ENCODE data around the gene NAA16.
"Not testable (repeated sequence)": the region's sequence is repeated elsewhere in the genome, so short reads cannot be mapped to it uniquely, and the experiment has no call there.

NAA16 gene

GRCh38 chr13:41310963-41311405 is at the start of gene NAA16:
Gene NAA16, plus strand, starts transcription at chr13:41311267. Its CDS starts 262 bp downstream, at chr13:41311529.
- DNase-seq (ENCODE audit: low read depth in 2 of 2) = peak; percentile 88 to 93

GRCh38 chr13:41263261-41263971 is 47.7 kb upstream of the NAA16 start, which contains the start of gene MTRF1:
Gene MTRF1, minus strand, starts transcription at chr13:41263576. Its CDS starts 2,669 bp downstream, at chr13:41260907.
- DNase-seq (ENCODE audit: low read depth in 2 of 2) = peak; percentile 53 to 54

- no peak for DNase-seq (ENCODE audit: low read depth in 2 of 2)
Observed at GRCh38 chr13:41267106-41267505, 44.0 kb upstream of the NAA16 start.

GRCh38 chr13:41268764-41269163 is 42.3 kb upstream of the NAA16 start:
- no peak for DNase-seq (ENCODE audit: low read depth in 2 of 2)

- no peak for DNase-seq (ENCODE audit: low read depth in 2 of 2)
Observed at GRCh38 chr13:41271456-41272285, 39.4 kb upstream of the NAA16 start.

GRCh38 chr13:41273831-41274441 is 37.1 kb upstream of the NAA16 start:
- DNase-seq (ENCODE audit: low read depth in 2 of 2) = no peak

GRCh38 chr13:41274881-41275280 is 36.2 kb upstream of the NAA16 start:
- DNase-seq (ENCODE audit: low read depth in 2 of 2) = no peak

GRCh38 chr13:41276824-41277223 is 34.2 kb upstream of the NAA16 start:
- no peak for DNase-seq (ENCODE audit: low read depth in 2 of 2)

- not testable (repeated sequence) for DNase-seq (ENCODE audit: low read depth in 2 of 2)
Observed at GRCh38 chr13:41279156-41279555, 31.9 kb upstream of the NAA16 start.

GRCh38 chr13:41282129-41282571 is 28.9 kb upstream of the NAA16 start:
- no peak for DNase-seq (ENCODE audit: low read depth in 2 of 2)

- DNase-seq (ENCODE audit: low read depth in 2 of 2) = no peak
Observed at GRCh38 chr13:41284512-41285288, 26.4 kb upstream of the NAA16 start.

- no peak for DNase-seq (ENCODE audit: low read depth in 2 of 2)
Observed at GRCh38 chr13:41286370-41286769, 24.7 kb upstream of the NAA16 start.

- DNase-seq (ENCODE audit: low read depth in 2 of 2) = no peak
Observed at GRCh38 chr13:41289463-41289881, 21.6 kb upstream of the NAA16 start.

GRCh38 chr13:41291246-41291645 is 19.8 kb upstream of the NAA16 start:
- DNase-seq (ENCODE audit: low read depth in 2 of 2) = no peak

GRCh38 chr13:41293272-41293671 is 17.8 kb upstream of the NAA16 start:
- DNase-seq (ENCODE audit: low read depth in 2 of 2) = no peak

GRCh38 chr13:41294914-41295313 is 16.2 kb upstream of the NAA16 start:
- no peak for DNase-seq (ENCODE audit: low read depth in 2 of 2)

GRCh38 chr13:41295973-41296372 is 15.1 kb upstream of the NAA16 start:
- no peak for DNase-seq (ENCODE audit: low read depth in 2 of 2)

- no peak for DNase-seq (ENCODE audit: low read depth in 2 of 2)
Observed at GRCh38 chr13:41296879-41297646, 14.0 kb upstream of the NAA16 start.

- no peak for DNase-seq (ENCODE audit: low read depth in 2 of 2)
Observed at GRCh38 chr13:41299316-41300094, 11.6 kb upstream of the NAA16 start.

GRCh38 chr13:41302743-41303142 is 8.3 kb upstream of the NAA16 start:
- DNase-seq (ENCODE audit: low read depth in 2 of 2) = no peak

Measured in stimulated activated CD4-positive, alpha-beta T cell treated with anti-CD3 and anti-CD28 coated beads, Interleukin-1b, Interleukin-23, amount 100 ng/mL, for 1 hour (primary cell).